Measurements from ENCODE around the gene CAMK1. TPM values are rescaled to one million over a fixed set of nuclear protein-coding genes. Genes with fewer than 3 reads are reported as not detected.

CAMK1 gene
- total RNA-seq, 1 donor from 2014 or later: 30.6 TPM

- DNase-seq (ENCODE audit: low spot score): no peak
These were observed 26.2 kb downstream of the CAMK1 start for GRCh38 chr3:9743548-9743947.

- no peak for DNase-seq (ENCODE audit: low spot score)
These were observed 27.2 kb downstream of the CAMK1 start for GRCh38 chr3:9742560-9742959.

GRCh38 chr3:9739181-9739580 lies 30.6 kb downstream of the CAMK1 start:
- no peak for DNase-seq (ENCODE audit: low spot score)

- no peak for DNase-seq (ENCODE audit: low spot score)
These were observed 32.9 kb downstream of the CAMK1 start for GRCh38 chr3:9736831-9737230.

GRCh38 chr3:9732740-9733115 lies 37.0 kb downstream of the CAMK1 start:
- DNase-seq (ENCODE audit: low spot score): no peak

- no peak for DNase-seq (ENCODE audit: low spot score)
These were observed 37.5 kb downstream of the CAMK1 start for GRCh38 chr3:9732080-9732739.

- peak; percentile 100 for DNase-seq (ENCODE audit: low spot score)
These were observed 38.3 kb downstream of the CAMK1 start, which contains the start of gene BRPF1 for GRCh38 chr3:9731206-9732079. Gene BRPF1, plus strand, starts transcription at chr3:9731735. Its CDS starts 2,406 bp downstream, at chr3:9734141.

GRCh38 chr3:9730657-9731205 lies 39.0 kb downstream of the CAMK1 start:
- no peak for DNase-seq (ENCODE audit: low spot score)

GRCh38 chr3:9729419-9729818 lies 40.3 kb downstream of the CAMK1 start:
- DNase-seq (ENCODE audit: low spot score): no peak

GRCh38 chr3:9727743-9728142 lies 42.0 kb downstream of the CAMK1 start:
- no peak for DNase-seq (ENCODE audit: low spot score)

GRCh38 chr3:9727041-9727595 lies 42.6 kb downstream of the CAMK1 start:
- DNase-seq (ENCODE audit: low spot score): no peak

GRCh38 chr3:9725775-9726515 lies 43.8 kb downstream of the CAMK1 start:
- DNase-seq (ENCODE audit: low spot score): no peak

- DNase-seq (ENCODE audit: low spot score): no peak
These were observed 48.1 kb downstream of the CAMK1 start for GRCh38 chr3:9721700-9722060.

GRCh38 chr3:9721015-9721699 lies 48.6 kb downstream of the CAMK1 start:
- no peak for DNase-seq (ENCODE audit: low spot score)

GRCh38 chr3:9718118-9718517 lies 51.6 kb downstream of the CAMK1 start:
- DNase-seq (ENCODE audit: low spot score): no peak

GRCh38 chr3:9717563-9717962 lies 52.2 kb downstream of the CAMK1 start:
- no peak for DNase-seq (ENCODE audit: low spot score)

GRCh38 chr3:9716801-9717555 lies 52.8 kb downstream of the CAMK1 start:
- no peak for DNase-seq (ENCODE audit: low spot score)

GRCh38 chr3:9715764-9716437 lies 53.8 kb downstream of the CAMK1 start:
- peak; percentile 77 for DNase-seq (ENCODE audit: low spot score)

- no peak for DNase-seq (ENCODE audit: low spot score)
These were observed 54.6 kb downstream of the CAMK1 start for GRCh38 chr3:9715136-9715535.

GRCh38 chr3:9713142-9713541 lies 56.6 kb downstream of the CAMK1 start:
- DNase-seq (ENCODE audit: low spot score): no peak

All from mucosa of gallbladder (tissue), 1 donor.